ENCODE results near the gene RAB3D. TPM values are rescaled to one million over a fixed set of nuclear protein-coding genes. Genes with fewer than 3 reads are reported as not detected.

RAB3D gene, protein sequence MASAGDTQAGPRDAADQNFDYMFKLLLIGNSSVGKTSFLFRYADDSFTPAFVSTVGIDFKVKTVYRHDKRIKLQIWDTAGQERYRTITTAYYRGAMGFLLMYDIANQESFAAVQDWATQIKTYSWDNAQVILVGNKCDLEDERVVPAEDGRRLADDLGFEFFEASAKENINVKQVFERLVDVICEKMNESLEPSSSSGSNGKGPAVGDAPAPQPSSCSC
- total RNA-seq, result 13.4 TPM
- polyA plus RNA-seq, result 1 to 10 TPM; 5.1 to 7.6 (median 6.0) TPM

DNA sequence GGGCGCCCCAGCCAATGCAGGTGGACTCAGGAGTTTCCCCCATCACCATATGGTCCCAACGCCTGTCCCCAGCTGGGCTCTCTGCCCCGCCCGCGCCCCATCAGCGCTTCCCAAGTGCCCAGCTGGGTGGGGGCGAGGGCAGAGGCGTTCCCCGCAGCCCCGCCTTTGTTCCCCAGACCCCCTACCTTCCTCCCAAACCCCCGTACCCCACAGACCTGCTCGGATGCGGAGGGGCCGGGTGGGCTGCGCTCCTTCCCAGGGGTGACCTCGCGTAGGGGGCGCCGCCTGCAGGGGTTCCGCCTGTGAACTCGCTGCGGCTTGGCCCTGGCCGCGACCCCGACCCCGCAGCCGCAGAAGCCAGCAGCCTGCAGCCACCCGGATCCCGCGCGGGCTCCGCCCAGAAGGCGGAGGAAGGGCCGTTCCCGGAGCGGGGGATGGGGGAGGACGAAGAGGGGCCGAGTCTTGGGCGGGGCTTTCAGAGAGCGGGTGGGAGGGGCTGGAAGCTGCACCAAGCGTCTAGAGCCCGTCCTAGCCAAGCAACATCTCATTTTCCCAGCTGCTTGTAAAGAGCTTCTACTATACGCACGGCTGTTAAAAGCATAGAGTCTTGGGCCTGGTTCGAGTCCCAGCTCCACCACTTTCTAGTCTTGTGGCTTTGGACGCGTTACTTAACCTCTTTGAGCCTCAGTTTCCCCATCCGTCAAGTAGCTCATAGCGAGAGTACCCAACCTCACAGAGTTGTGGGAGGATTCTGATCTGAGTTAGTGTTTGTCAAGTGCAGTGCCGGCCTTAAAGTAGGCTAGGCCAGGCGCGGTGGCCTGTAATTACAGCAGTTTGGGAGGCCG is at the start of gene RAB3D:
RAB3D (minus strand) TSS at position 404 of the 845 bp plus-strand sequence. CDS start 2,258 bp downstream, outside the sequence.
- DNase-seq, result peak; percentile 71 to 90 (median 77)
- Histone ChIP-seq H3K4me1 (ENCODE audit: control insufficient read depth, insufficient read depth, low read length, poor library complexity, severe bottlenecking) (peaks cover 34% of the 10 kb centered on the region), H3K4me3 (ENCODE audit: low read depth, low read length) (peak within 1 kb of the TSS; percentile 87), H3K36me3 (ENCODE audit: control insufficient read depth, insufficient read depth, low read length) (peaks cover 21% of the 10 kb centered on the region), H3K9me3 (ENCODE audit: control insufficient read depth in 2 of 2, low read length in 2 of 2) (no peaks in the 10 kb centered on the region), H3K27me3 (ENCODE audit: control insufficient read depth, insufficient read depth, low read length) (no peaks in the 10 kb centered on the region), H3K27ac (ENCODE audit: insufficient read depth, low read length, poor library complexity, severe bottlenecking) (peak within 1 kb of the TSS; percentile 65)
- peaks cover 18% of the 10 kb centered on the region for H3K36me3 Mint-ChIP-seq
- ATAC-seq (ENCODE audit: low read depth in 2 of 2), result peak; percentile 88 to 89
- H3K27me3 Mint-ChIP-seq, result no peaks in the 10 kb centered on the region
- peak within 1 kb of the TSS; percentile 87 to 95 (median 90) for H3K4me3 Mint-ChIP-seq
- H3K27ac Mint-ChIP-seq, result peak within 1 kb of the TSS; percentile 52 to 90 (median 89)
- H3K4me1 Mint-ChIP-seq, result peaks cover 0 to 42% (median 18%) of the 10 kb centered on the region in 4 donors
- no peaks in the 10 kb centered on the region for H3K9me3 Mint-ChIP-seq

DNA sequence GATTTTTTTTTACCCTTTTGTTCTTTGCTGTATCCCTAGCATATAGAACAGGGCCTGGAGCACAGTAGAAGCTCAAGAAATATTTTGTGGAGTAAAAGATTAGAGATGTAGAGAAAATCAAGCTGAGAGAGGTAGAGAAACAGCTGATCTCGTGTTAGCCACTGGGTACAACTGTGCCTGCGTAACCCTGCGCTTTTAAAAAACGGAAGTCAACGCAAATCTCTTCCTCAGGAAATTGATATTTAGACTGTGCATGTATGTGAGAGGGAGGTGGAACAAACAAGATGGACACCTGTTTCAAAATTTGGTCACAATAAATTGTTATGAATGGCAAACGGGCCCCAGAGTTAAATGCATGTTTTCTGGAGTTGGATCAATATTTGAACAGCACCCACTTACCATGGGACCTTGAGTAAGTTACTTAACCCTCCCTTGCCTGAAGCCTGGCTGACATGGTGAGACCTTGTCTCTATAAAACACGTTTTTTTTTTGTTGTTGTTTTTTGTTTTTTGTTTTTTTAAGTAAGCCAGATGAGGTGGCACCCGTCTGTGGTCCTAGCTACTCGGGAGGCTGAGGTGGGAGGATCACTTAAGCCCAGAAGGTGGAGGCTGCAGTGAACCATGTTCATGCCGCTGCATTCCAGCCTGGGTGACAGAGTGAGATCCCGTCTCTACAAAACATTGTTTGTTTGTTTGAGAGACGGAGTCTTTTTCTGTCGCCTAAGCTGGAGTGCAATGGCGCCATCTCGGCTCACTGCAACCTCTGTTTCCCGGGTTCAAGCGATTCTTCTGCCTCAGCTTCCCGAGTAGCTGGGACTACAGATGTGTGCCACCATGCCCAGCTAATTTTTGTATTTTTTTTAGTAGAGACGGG is 47.9 kb upstream of the RAB3D start:
- Histone ChIP-seq H3K36me3 (ENCODE audit: control insufficient read depth, insufficient read depth, low read length) (no peaks in the 10 kb centered on the region), H3K4me3 (ENCODE audit: low read depth, low read length) (no peak overlapping the region), H3K9me3 (ENCODE audit: control insufficient read depth in 2 of 2, low read length in 2 of 2) (peaks cover 3 to 6% of the 10 kb centered on the region in 2 experiments), H3K4me1 (ENCODE audit: control insufficient read depth, insufficient read depth, low read length, poor library complexity, severe bottlenecking) (peaks cover 18% of the 10 kb centered on the region), H3K27ac (ENCODE audit: insufficient read depth, low read length, poor library complexity, severe bottlenecking) (no peak overlapping the region), H3K27me3 (ENCODE audit: control insufficient read depth, insufficient read depth, low read length) (no peaks in the 10 kb centered on the region)
- DNase-seq, result peak in 2 of 3 donors; percentile 34 to 47
- H3K9me3 Mint-ChIP-seq, result peaks cover 0 to 4% (median 0%) of the 10 kb centered on the region in 7 donors
- peaks cover 0 to 17% (median 6%) of the 10 kb centered on the region in 4 donors for H3K4me1 Mint-ChIP-seq
- peak overlapping the region in 1 of 4 donors; percentile 67 for H3K4me3 Mint-ChIP-seq
- peak overlapping the region in 2 of 3 donors; percentile 39 to 77 for H3K27ac Mint-ChIP-seq
- H3K27me3 Mint-ChIP-seq, result peaks cover 7% of the 10 kb centered on the region
- no peaks in the 10 kb centered on the region for H3K36me3 Mint-ChIP-seq
- no peak for ATAC-seq (ENCODE audit: low read depth in 2 of 2)

DNA sequence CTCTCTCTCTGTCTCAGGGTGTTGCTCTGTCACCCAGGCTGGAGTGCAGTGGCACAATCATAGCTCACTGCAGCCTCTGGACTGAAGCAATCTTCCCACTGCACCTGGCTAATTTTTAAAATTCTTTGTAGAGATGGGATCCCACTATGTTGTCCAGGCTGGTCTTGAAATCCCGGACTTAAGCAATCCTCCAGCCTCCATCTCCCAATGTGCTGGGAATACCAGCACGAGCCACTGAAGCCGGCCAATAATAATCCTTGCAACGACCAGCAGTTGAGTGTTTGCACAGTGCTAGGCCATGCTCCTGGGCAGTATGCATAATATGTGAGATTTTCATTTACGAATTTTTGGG is 45.3 kb upstream of the RAB3D start:
- H3K27ac ChIP-seq (ENCODE audit: insufficient read depth, low read length, poor library complexity, severe bottlenecking), result no peak overlapping the region
- Mint-ChIP-seq H3K27ac (peak overlapping the region in 1 of 3 donors; percentile 38), H3K9me3 (no peaks in the 10 kb centered on the region), H3K27me3 (peaks cover 19% of the 10 kb centered on the region), H3K36me3 (no peaks in the 10 kb centered on the region), H3K4me3 (peak overlapping the region; percentile 45 to 71 (median 62)), H3K4me1 (peaks cover 5 to 40% (median 21%) of the 10 kb centered on the region in 4 donors)
- peaks cover 38% of the 10 kb centered on the region for H3K4me1 ChIP-seq (ENCODE audit: control insufficient read depth, insufficient read depth, low read length, poor library complexity, severe bottlenecking)
- H3K9me3 ChIP-seq (ENCODE audit: control insufficient read depth in 2 of 2, low read length in 2 of 2), result no peaks in the 10 kb centered on the region
- no peak overlapping the region for H3K4me3 ChIP-seq (ENCODE audit: low read depth, low read length)
- no peaks in the 10 kb centered on the region for H3K36me3 ChIP-seq (ENCODE audit: control insufficient read depth, insufficient read depth, low read length)
- ATAC-seq (ENCODE audit: low read depth in 2 of 2) (no peak), DNase-seq (no peak)
- H3K27me3 ChIP-seq (ENCODE audit: control insufficient read depth, insufficient read depth, low read length), result no peaks in the 10 kb centered on the region

- Histone ChIP-seq H3K4me1 (ENCODE audit: control insufficient read depth, insufficient read depth, low read length, poor library complexity, severe bottlenecking) (peaks cover 38% of the 10 kb centered on the region), H3K4me3 (ENCODE audit: low read depth, low read length) (no peak overlapping the region), H3K9me3 (ENCODE audit: control insufficient read depth in 2 of 2, low read length in 2 of 2) (no peaks in the 10 kb centered on the region), H3K27ac (ENCODE audit: insufficient read depth, low read length, poor library complexity, severe bottlenecking) (no peak overlapping the region), H3K27me3 (ENCODE audit: control insufficient read depth, insufficient read depth, low read length) (no peaks in the 10 kb centered on the region), H3K36me3 (ENCODE audit: control insufficient read depth, insufficient read depth, low read length) (no peaks in the 10 kb centered on the region)
- Mint-ChIP-seq H3K4me3 (peak overlapping the region in 1 of 4 donors; percentile 57), H3K27ac (no peak overlapping the region), H3K9me3 (no peaks in the 10 kb centered on the region), H3K27me3 (peaks cover 19% of the 10 kb centered on the region), H3K4me1 (peaks cover 5 to 47% (median 22%) of the 10 kb centered on the region in 4 donors), H3K36me3 (no peaks in the 10 kb centered on the region)
- DNase-seq, result no peak
- ATAC-seq (ENCODE audit: low read depth in 2 of 2), result no peak
Measured at GRCh38 chr19:11383706-11384048, 44.2 kb upstream of the RAB3D start.

- no peaks in the 10 kb centered on the region for H3K9me3 Mint-ChIP-seq
- H3K36me3 Mint-ChIP-seq, result no peaks in the 10 kb centered on the region
- peaks cover 19% of the 10 kb centered on the region for H3K27me3 Mint-ChIP-seq
- no peaks in the 10 kb centered on the region for H3K9me3 ChIP-seq (ENCODE audit: control insufficient read depth in 2 of 2, low read length in 2 of 2)
- peak overlapping the region; percentile 68 to 75 (median 71) for H3K4me3 Mint-ChIP-seq
- no peak overlapping the region for H3K4me3 ChIP-seq (ENCODE audit: low read depth, low read length)
- ATAC-seq (ENCODE audit: low read depth in 2 of 2) (no peak), DNase-seq (peak; percentile 23 to 52 (median 31))
- no peaks in the 10 kb centered on the region for H3K27me3 ChIP-seq (ENCODE audit: control insufficient read depth, insufficient read depth, low read length)
- peaks cover 43% of the 10 kb centered on the region for H3K4me1 ChIP-seq (ENCODE audit: control insufficient read depth, insufficient read depth, low read length, poor library complexity, severe bottlenecking)
- peaks cover under 1% of the 10 kb centered on the region for H3K36me3 ChIP-seq (ENCODE audit: control insufficient read depth, insufficient read depth, low read length)
- peaks cover 5 to 49% (median 23%) of the 10 kb centered on the region in 4 donors for H3K4me1 Mint-ChIP-seq
- H3K27ac ChIP-seq (ENCODE audit: insufficient read depth, low read length, poor library complexity, severe bottlenecking), result no peak overlapping the region
- H3K27ac Mint-ChIP-seq, result peak overlapping the region in 1 of 3 donors; percentile 99
Measured at GRCh38 chr19:11382898-11383705, 43.6 kb upstream of the RAB3D start.

DNA sequence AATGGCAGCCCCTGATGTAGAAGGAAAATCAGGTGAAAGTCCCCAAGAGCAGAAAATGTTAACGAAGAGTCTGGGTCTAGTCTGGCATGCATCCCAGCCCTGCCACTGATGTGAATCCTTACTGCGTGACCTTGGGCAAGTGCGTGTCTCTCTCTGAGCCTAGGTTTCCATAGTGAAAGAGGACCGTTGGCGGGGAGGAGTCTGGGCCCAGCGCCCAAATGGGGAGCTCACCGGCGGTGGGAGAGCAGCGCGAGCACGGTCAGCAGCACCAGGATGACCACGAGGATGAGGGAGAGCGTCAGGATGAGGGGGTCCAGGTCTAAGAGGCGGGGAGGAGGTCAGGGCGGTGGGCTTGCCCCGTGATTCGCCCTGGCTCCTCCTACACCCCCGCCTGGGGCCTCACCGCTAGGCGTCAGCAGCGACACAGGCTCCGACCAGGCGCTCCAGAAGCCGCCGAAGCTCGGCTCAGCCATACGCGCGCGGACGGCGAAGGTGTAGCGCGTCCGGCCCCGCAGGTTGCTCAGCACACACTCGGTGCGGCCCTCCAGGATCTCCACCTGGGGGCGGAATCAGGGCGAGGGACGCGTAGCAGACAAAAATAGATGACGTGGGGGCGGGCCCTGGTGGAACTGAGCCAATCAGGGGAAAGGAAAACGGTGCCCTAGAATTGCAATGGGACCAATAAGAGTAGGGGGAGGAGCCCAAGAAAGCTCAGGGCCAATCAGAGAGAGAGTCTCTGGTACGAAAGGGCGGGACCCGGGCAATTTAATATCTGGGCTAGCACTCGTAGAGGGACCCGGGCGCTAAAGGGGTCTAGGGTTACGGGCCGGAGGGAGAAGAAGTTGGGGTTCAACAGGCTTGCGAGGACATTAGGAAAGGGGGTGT is 41.4 kb upstream of the RAB3D start:
- Mint-ChIP-seq H3K27ac (peak overlapping the region; percentile 99 to 100 (median 99)), H3K4me1 (peaks cover 5 to 54% (median 26%) of the 10 kb centered on the region in 4 donors), H3K9me3 (no peaks in the 10 kb centered on the region), H3K4me3 (peak overlapping the region; percentile 84 to 98 (median 94)), H3K36me3 (peaks cover 6% of the 10 kb centered on the region), H3K27me3 (peaks cover 19% of the 10 kb centered on the region)
- ATAC-seq (ENCODE audit: low read depth in 2 of 2) (peak; percentile 87 to 90), DNase-seq (peak; percentile 95 to 99 (median 99))
- no peaks in the 10 kb centered on the region for H3K9me3 ChIP-seq (ENCODE audit: control insufficient read depth in 2 of 2, low read length in 2 of 2)
- H3K4me3 ChIP-seq (ENCODE audit: low read depth, low read length), result peak overlapping the region; percentile 88
- peaks cover 59% of the 10 kb centered on the region for H3K4me1 ChIP-seq (ENCODE audit: control insufficient read depth, insufficient read depth, low read length, poor library complexity, severe bottlenecking)
- no peaks in the 10 kb centered on the region for H3K27me3 ChIP-seq (ENCODE audit: control insufficient read depth, insufficient read depth, low read length)
- H3K27ac ChIP-seq (ENCODE audit: insufficient read depth, low read length, poor library complexity, severe bottlenecking), result peak overlapping the region; percentile 95
- H3K36me3 ChIP-seq (ENCODE audit: control insufficient read depth, insufficient read depth, low read length), result peaks cover 5% of the 10 kb centered on the region
